DMS53 treated with DMSO at 0.1 percent for 48 hours (cell line): Measurements from ENCODE around the gene DPP4.

Experiments used
- DNase-seq: peaks from one replicate; lab custom pipeline; 2025; ENCODE audit not compliant: unreplicated experiment; lab: John Stamatoyannopoulos, UW

Gene DPP4

GRCh38 chr2:162085090-162085891 is 11.3 kb upstream of the DPP4 start:
- DNase-seq: no peak

- DNase-seq: no peak
These were observed 10.5 kb upstream of the DPP4 start for GRCh38 chr2:162084536-162084935.

- DNase-seq: no peak
These were observed 8.7 kb upstream of the DPP4 start for GRCh38 chr2:162082681-162083080.

GRCh38 chr2:162082036-162082435 is 8.0 kb upstream of the DPP4 start:
- no peak for DNase-seq

GRCh38 chr2:162079514-162079913 is 5.5 kb upstream of the DPP4 start:
- DNase-seq: no peak

GRCh38 chr2:162075689-162076132 is 1.7 kb upstream of the DPP4 start:
- DNase-seq: no peak

- DNase-seq: no peak
These were observed 1.1 kb upstream of the DPP4 start for GRCh38 chr2:162074928-162075688.

GRCh38 chr2:162074632-162074895 is 549 bp upstream of the DPP4 start:
- no peak for DNase-seq

- DNase-seq: no peak
These were observed 783 bp downstream of the DPP4 start for GRCh38 chr2:162072976-162073887.

- no peak for DNase-seq
These were observed 1.8 kb downstream of the DPP4 start for GRCh38 chr2:162072181-162072702.

- no peak for DNase-seq
These were observed 3.0 kb downstream of the DPP4 start for GRCh38 chr2:162071001-162071400.

- DNase-seq: no peak
These were observed 3.6 kb downstream of the DPP4 start for GRCh38 chr2:162070228-162070936.

GRCh38 chr2:162069267-162069903 is 4.6 kb downstream of the DPP4 start:
- DNase-seq: no peak

GRCh38 chr2:162067596-162067995 is 6.4 kb downstream of the DPP4 start:
- peak; percentile 43 for DNase-seq

GRCh38 chr2:162065767-162066166 is 8.2 kb downstream of the DPP4 start:
- peak; percentile 99 for DNase-seq

- peak; percentile 83 for DNase-seq
These were observed 10.1 kb downstream of the DPP4 start for GRCh38 chr2:162063899-162064298.

- DNase-seq: peak; percentile 39
These were observed 10.7 kb downstream of the DPP4 start for GRCh38 chr2:162063281-162063680.

GRCh38 chr2:162062559-162062958 is 11.5 kb downstream of the DPP4 start:
- no peak for DNase-seq

- DNase-seq: no peak
These were observed 13.0 kb downstream of the DPP4 start for GRCh38 chr2:162061021-162061420.

GRCh38 chr2:162060532-162060931 is 13.5 kb downstream of the DPP4 start:
- no peak for DNase-seq
